GM21723 (cell line): ENCODE data around the gene LRFN2.

Experiments
- ATAC-seq: cut with Tn5 transposase; IDR thresholded peaks from one replicate; pipeline ENCODE4 v1.9.1; 2021; ENCODE audit warnings: mild to moderate bottlenecking, moderate library complexity; ENCODE audit not compliant: unreplicated experiment

The LRFN2 gene

GRCh38 chr6:40520678-40521077 is 66.5 kb downstream of the LRFN2 start:
- ATAC-seq: no peak

GRCh38 chr6:40520084-40520483 is 67.1 kb downstream of the LRFN2 start:
- ATAC-seq: no peak

GRCh38 chr6:40517654-40518053 is 69.5 kb downstream of the LRFN2 start:
- ATAC-seq: no peak

- no peak for ATAC-seq
Observed at GRCh38 chr6:40516429-40516828, 70.7 kb downstream of the LRFN2 start.

GRCh38 chr6:40512340-40512739 is 74.8 kb downstream of the LRFN2 start:
- ATAC-seq: no peak

GRCh38 chr6:40511884-40512283 is 75.3 kb downstream of the LRFN2 start:
- no peak for ATAC-seq

- no peak for ATAC-seq
Observed at GRCh38 chr6:40510442-40510841, 76.7 kb downstream of the LRFN2 start.

GRCh38 chr6:40509716-40510260 is 77.4 kb downstream of the LRFN2 start:
- no peak for ATAC-seq

- ATAC-seq: no peak
Observed at GRCh38 chr6:40509086-40509485, 78.1 kb downstream of the LRFN2 start.

GRCh38 chr6:40506954-40507353 is 80.2 kb downstream of the LRFN2 start:
- no peak for ATAC-seq

GRCh38 chr6:40505191-40505810 is 81.9 kb downstream of the LRFN2 start:
- no peak for ATAC-seq

GRCh38 chr6:40504274-40504673 is 82.9 kb downstream of the LRFN2 start:
- no peak for ATAC-seq

- ATAC-seq: no peak
Observed at GRCh38 chr6:40500227-40500626, 86.9 kb downstream of the LRFN2 start.

- no peak for ATAC-seq
Observed at GRCh38 chr6:40499215-40499614, 87.9 kb downstream of the LRFN2 start.

GRCh38 chr6:40498148-40498547 is 89.0 kb downstream of the LRFN2 start:
- no peak for ATAC-seq

GRCh38 chr6:40492187-40492586 is 95.0 kb downstream of the LRFN2 start:
- ATAC-seq: no peak

- ATAC-seq: no peak
Observed at GRCh38 chr6:40490508-40490907, 96.7 kb downstream of the LRFN2 start.

GRCh38 chr6:40489798-40490197 is 97.4 kb downstream of the LRFN2 start:
- ATAC-seq: no peak

GRCh38 chr6:40486576-40486975 is 100.6 kb downstream of the LRFN2 start:
- ATAC-seq: no peak

GRCh38 chr6:40485795-40486194 is 101.4 kb downstream of the LRFN2 start:
- ATAC-seq: no peak

- ATAC-seq: no peak
Observed at GRCh38 chr6:40485300-40485699, 101.9 kb downstream of the LRFN2 start.

GRCh38 chr6:40484066-40484465 is 103.1 kb downstream of the LRFN2 start:
- no peak for ATAC-seq

GRCh38 chr6:40482532-40482931 is 104.6 kb downstream of the LRFN2 start:
- ATAC-seq: no peak
